Chondrocyte (in vitro differentiated cells): ENCODE results near the gene ARID3C. TPM values are rescaled to one million over a fixed set of nuclear protein-coding genes. Genes with fewer than 3 reads are reported as not detected.

Source experiments
- DNase-seq: peaks from one replicate; pipeline ENCODE4 v3.0.0; 2021; ENCODE audit warnings: mixed read lengths, low spot score
- H3K27ac Mint-ChIP-seq: one replicate; pipeline ENCODE4 v1.8.0; 2021; ENCODE audit warnings: mild to moderate bottlenecking, moderate library complexity, mixed read lengths; ENCODE audit not compliant: unreplicated experiment
- H3K27me3 Mint-ChIP-seq: 2 replicates; pipeline ENCODE4 v1.8.0; 2021; ENCODE audit warnings: low read depth, mixed read lengths
- H3K36me3 Mint-ChIP-seq: 2 replicates; pipeline ENCODE4 v1.8.0; 2021; ENCODE audit warnings: low read depth, mixed read lengths
- H3K4me1 Mint-ChIP-seq: 2 replicates; pipeline ENCODE4 v1.8.0; 2021; ENCODE audit warnings: low read depth, mild to moderate bottlenecking, mixed read lengths
- H3K4me3 Mint-ChIP-seq: one replicate; pipeline ENCODE4 v1.8.0; 2021; ENCODE audit warnings: mild to moderate bottlenecking, moderate library complexity, mixed read lengths; ENCODE audit not compliant: unreplicated experiment
- H3K9me3 Mint-ChIP-seq: 2 replicates; pipeline ENCODE4 v1.8.0; 2021; ENCODE audit warnings: low read depth, mixed read lengths
- CTCF ChIP-seq: fragments of 200-600 bp; sonication (generic); IDR thresholded peaks from 2 replicates; pipeline ENCODE4 v1.5.0; 2021; ENCODE audit warnings: antibody characterized with exemption, mild to moderate bottlenecking, moderate library complexity
- total RNA-seq: library from RNA; stranded (reverse); gene quantifications from 3 replicates; pipeline ENCODE4 v1.2.1, GENCODE V29; 2021

ARID3C gene
- total RNA-seq, 1 donor from 2014 or later, result 0.20 TPM

- H3K4me3 Mint-ChIP-seq, result no peak overlapping the region
- peaks cover 2% of the 10 kb centered on the region for H3K36me3 Mint-ChIP-seq
- DNase-seq, result no peak
- H3K27me3 Mint-ChIP-seq, result no peaks in the 10 kb centered on the region
- peaks cover 11% of the 10 kb centered on the region for H3K4me1 Mint-ChIP-seq
- H3K9me3 Mint-ChIP-seq, result peaks cover 2% of the 10 kb centered on the region
- H3K27ac Mint-ChIP-seq, result no peak overlapping the region
- no peak for TF ChIP-seq CTCF
Measured at GRCh38 chr9:34669809-34670562, 41.1 kb upstream of the ARID3C start.

DNA sequence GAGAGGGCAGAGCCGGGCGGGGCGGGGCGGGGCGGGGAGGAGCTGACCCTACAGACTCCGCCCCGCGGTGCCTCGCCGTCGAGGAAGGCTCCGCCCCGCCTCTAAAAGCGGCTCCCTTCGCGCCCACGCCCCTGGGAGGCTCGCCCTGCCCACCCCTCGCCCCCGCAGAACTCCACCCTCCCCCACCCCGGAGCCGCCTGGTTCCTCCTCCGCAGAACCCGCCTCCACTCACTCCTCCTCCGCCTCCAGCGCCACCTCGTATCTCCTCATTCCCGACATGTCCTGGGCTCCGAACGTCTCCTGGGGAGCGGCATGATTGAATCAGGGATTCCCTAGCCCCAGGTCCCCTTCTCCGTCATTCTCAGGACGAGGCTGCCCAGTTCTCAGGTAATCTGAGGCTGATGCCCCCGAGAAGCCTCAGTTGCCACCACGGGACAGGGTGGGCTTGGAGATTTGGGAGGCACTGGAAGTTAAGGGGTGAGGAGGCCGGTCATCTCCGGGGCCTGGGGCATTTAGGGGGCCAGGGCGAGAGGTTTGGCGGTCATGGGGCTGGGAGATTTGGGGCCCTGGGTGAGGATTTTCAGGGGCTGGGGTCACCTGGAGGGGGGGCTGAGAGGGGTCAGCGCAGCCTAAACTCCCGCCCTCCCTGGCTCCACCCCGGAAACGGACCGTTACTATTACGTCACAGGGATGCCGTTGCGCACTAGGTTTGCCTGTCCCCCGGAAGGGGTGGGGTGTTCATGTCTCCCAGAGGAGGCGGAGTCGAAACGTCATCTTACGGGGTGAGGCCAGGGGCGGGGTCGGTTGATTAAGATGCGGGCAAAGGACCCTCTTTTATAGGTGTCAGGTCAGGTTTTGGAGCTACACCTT lies 36.8 kb upstream of the ARID3C start:
- peak overlapping the region; percentile 97 for H3K27ac Mint-ChIP-seq
- TF ChIP-seq CTCF, result no peak
- peaks cover 2% of the 10 kb centered on the region for H3K36me3 Mint-ChIP-seq
- no peaks in the 10 kb centered on the region for H3K9me3 Mint-ChIP-seq
- peaks cover 20% of the 10 kb centered on the region for H3K4me1 Mint-ChIP-seq
- DNase-seq, result no peak
- H3K4me3 Mint-ChIP-seq, result peak overlapping the region; percentile 91
- H3K27me3 Mint-ChIP-seq, result no peaks in the 10 kb centered on the region

DNA sequence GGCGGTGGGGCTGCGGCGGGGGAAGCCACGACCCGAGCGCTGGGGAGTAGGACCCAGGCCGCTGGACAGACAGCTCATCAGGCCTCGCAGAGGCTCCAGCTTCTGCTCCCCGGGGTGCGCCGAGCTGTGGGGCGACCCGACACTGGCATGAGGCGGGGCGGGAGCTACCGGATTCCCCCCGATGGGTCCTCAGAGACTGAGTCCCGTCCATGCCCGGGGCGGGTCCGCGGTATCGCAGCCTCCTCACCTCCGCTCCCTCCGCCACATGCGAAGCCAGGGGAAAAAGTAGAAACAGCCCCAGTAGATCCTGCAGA lies 36.2 kb upstream of the ARID3C start:
- peaks cover 4% of the 10 kb centered on the region for H3K36me3 Mint-ChIP-seq
- peak overlapping the region; percentile 91 for H3K4me3 Mint-ChIP-seq
- DNase-seq, result no peak
- no peaks in the 10 kb centered on the region for H3K27me3 Mint-ChIP-seq
- no peak for TF ChIP-seq CTCF
- H3K27ac Mint-ChIP-seq, result peak overlapping the region; percentile 97
- H3K4me1 Mint-ChIP-seq, result peaks cover 20% of the 10 kb centered on the region
- H3K9me3 Mint-ChIP-seq, result no peaks in the 10 kb centered on the region

GRCh38 chr9:34664281-34665066 lies 35.6 kb upstream of the ARID3C start:
- H3K4me1 Mint-ChIP-seq, result peaks cover 20% of the 10 kb centered on the region
- peak; percentile 84 for TF ChIP-seq CTCF
- H3K36me3 Mint-ChIP-seq, result peaks cover 4% of the 10 kb centered on the region
- peak overlapping the region; percentile 91 for H3K4me3 Mint-ChIP-seq
- peak overlapping the region; percentile 97 for H3K27ac Mint-ChIP-seq
- H3K9me3 Mint-ChIP-seq, result no peaks in the 10 kb centered on the region
- H3K27me3 Mint-ChIP-seq, result no peaks in the 10 kb centered on the region
- DNase-seq, result no peak

- no peak for DNase-seq
- no peak for TF ChIP-seq CTCF
- no peaks in the 10 kb centered on the region for H3K9me3 Mint-ChIP-seq
- no peaks in the 10 kb centered on the region for H3K27me3 Mint-ChIP-seq
- H3K4me1 Mint-ChIP-seq, result peaks cover 20% of the 10 kb centered on the region
- no peak overlapping the region for H3K4me3 Mint-ChIP-seq
- H3K36me3 Mint-ChIP-seq, result peaks cover 2% of the 10 kb centered on the region
- H3K27ac Mint-ChIP-seq, result no peak overlapping the region
Measured at GRCh38 chr9:34663303-34663605, 34.4 kb upstream of the ARID3C start.
